Muscle layer of colon (tissue), 2 donors: ENCODE data around the gene CTNNBL1.

Experiments
- H3K27ac ChIP-seq: one replicate; pipeline ENCODE4 v1.7.0; 2013; ENCODE audit warnings: low read depth, mild to moderate bottlenecking, low read length, moderate library complexity
- H3K27me3 ChIP-seq, 2 donors: one replicate each; pipeline ENCODE4 v1.7.0; 2013; ENCODE audit warnings: low read length in 2 of 2, mild to moderate bottlenecking in 2 of 2; ENCODE audit not compliant: insufficient read depth in 2 of 2, control insufficient read depth in 1 of 2
- H3K36me3 ChIP-seq: one replicate; pipeline ENCODE4 v1.7.0; 2013; ENCODE audit warnings: mild to moderate bottlenecking, low read length; ENCODE audit not compliant: insufficient read depth
- H3K4me1 ChIP-seq: one replicate; pipeline ENCODE4 v1.7.0; 2013; ENCODE audit warnings: mild to moderate bottlenecking, low read length; ENCODE audit not compliant: insufficient read depth
- H3K4me3 ChIP-seq, 2 donors: one replicate each; pipeline ENCODE4 v1.7.0; 2013; ENCODE audit warnings: low read length in 2 of 2, low read depth in 1 of 2, mild to moderate bottlenecking in 1 of 2, moderate library complexity in 1 of 2
- H3K9ac ChIP-seq: one replicate; pipeline ENCODE4 v1.7.0; 2013; ENCODE audit warnings: low read length
- H3K9me3 ChIP-seq: one replicate; pipeline ENCODE4 v1.7.0; 2013; ENCODE audit warnings: mild to moderate bottlenecking, low read length
- donor health status: abdominal sarcoma.
- donor health status: Adenocarcinoma of cecum.

The CTNNBL1 gene

DNA sequence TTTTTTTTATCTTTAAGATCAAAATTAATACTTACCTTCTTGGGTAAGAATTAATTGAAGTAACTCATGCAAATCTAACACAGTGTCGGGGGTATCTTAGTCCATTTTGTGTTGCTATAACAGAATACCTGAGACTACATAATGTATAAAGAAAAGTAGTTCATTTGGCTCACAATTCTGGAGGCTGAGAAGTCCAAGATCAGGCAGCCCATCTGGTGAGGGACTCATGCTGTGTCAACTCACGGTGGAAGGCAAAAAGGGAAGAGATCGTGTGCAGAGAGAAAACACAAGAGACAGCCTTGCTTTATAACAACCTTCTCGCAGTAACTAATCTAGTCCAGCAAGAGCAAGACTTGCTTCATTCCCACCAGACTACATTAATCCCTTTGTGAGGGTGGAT, 116.2 kb downstream of the CTNNBL1 start:
- Histone ChIP-seq H3K27ac (no peak overlapping the region), H3K9ac (no peak overlapping the region), H3K36me3 (peaks cover 15% of the 10 kb centered on the region), H3K4me3 (no peak overlapping the region), H3K9me3 (no peaks in the 10 kb centered on the region), H3K27me3 (no peaks in the 10 kb centered on the region), H3K4me1 (peaks cover 14% of the 10 kb centered on the region)

DNA sequence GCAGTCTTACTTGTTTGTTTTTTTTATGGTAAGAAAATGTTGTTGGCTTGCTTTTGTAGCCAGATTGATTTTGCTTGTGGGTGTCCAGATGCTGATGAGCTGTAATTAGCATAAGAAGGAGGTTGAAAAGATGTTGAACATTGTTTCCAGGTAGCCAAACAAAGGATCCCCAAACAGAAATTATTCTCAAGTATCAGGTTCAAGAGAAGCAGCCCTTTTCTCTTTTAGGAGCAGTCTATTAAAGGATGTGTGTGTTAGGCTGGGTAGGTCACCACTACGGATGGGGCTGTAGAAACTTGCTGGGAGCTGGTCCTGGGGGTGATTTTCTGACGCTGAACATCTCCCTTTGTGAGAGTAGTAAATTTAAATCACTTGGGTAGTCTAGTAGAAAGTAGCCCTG, 122.2 kb downstream of the CTNNBL1 start:
- H3K36me3 ChIP-seq, result no peaks in the 10 kb centered on the region
- no peaks in the 10 kb centered on the region for H3K9me3 ChIP-seq
- no peak overlapping the region for H3K4me3 ChIP-seq
- H3K9ac ChIP-seq, result no peak overlapping the region
- peaks cover 14% of the 10 kb centered on the region for H3K4me1 ChIP-seq
- no peak overlapping the region for H3K27ac ChIP-seq
- H3K27me3 ChIP-seq, result no peaks in the 10 kb centered on the region

DNA sequence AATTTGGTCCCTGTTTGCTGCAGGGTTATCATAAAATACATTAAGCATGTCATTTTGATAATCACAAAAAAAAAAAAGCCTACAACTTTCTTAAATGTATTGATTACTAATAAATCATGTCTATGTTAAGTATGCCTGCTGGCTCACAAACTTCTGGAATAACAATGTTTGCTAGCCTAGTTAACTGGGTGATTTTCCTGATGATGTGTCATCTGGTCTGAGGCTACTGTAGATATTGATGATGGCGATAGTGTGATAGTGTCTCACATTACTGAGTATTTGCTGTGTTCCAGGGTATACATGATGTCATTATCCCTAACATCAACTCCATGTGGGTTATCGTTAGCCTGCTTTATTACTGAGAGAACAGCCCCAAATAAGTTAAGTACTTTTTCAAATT, 122.9 kb downstream of the CTNNBL1 start:
- H3K27ac ChIP-seq, result no peak overlapping the region

DNA sequence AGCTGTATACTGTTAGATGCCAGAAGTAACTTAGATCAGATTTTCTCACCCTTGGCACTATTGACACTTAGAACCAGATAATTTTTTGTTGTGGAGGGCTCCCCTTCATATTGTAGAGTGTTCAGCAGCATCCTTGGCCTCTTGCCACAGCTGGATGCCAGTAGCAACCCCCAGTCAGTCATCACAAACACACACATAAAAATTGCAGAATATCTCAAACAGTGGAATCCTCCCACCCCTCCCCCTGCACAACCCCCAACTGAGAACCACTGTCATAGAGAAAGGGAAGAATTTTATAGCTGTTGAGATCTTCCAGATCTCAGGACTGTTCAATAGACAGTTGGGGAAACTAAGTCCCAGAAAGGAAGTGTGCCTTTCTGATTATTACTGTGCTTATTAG, 127.9 kb downstream of the CTNNBL1 start:
- H3K27ac ChIP-seq, result no peak overlapping the region
- no peaks in the 10 kb centered on the region for H3K27me3 ChIP-seq
- peaks cover 25% of the 10 kb centered on the region for H3K4me1 ChIP-seq
- no peaks in the 10 kb centered on the region for H3K9me3 ChIP-seq
- H3K4me3 ChIP-seq, result peak overlapping the region in 1 of 2 donors; percentile 24
- no peak overlapping the region for H3K9ac ChIP-seq
- H3K36me3 ChIP-seq, result no peaks in the 10 kb centered on the region

More for the DNA sequence above, 122.9 kb downstream of the CTNNBL1 start:
- Histone ChIP-seq H3K36me3 (no peaks in the 10 kb centered on the region), H3K4me1 (peaks cover 19% of the 10 kb centered on the region), H3K9ac (no peak overlapping the region), H3K27me3 (no peaks in the 10 kb centered on the region), H3K4me3 (no peak overlapping the region), H3K9me3 (no peaks in the 10 kb centered on the region)

DNA sequence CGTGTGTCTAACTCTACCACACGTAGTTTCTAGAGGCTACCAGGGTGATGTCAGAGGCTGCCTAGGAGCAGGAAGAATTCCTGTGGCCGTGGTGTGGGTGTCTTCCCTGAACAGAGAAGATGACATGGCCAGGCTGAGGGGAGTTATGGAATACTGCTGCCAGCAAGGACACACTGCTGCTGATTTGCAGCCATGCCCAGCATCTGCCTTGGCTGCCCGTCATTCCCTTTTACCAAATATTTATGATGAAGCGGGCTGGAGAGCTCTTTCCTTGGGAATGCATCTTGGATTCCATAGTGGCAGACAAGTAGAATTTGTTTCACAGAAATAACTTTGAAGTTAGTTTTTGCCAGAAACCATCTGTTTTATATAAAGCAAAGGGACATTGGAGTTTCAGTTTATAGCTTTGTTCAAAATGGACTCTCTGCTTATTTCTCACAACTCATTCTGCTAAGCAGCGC, 128.3 kb downstream of the CTNNBL1 start:
- Histone ChIP-seq H3K4me1 (peaks cover 25% of the 10 kb centered on the region), H3K36me3 (no peaks in the 10 kb centered on the region), H3K9ac (no peak overlapping the region), H3K27me3 (no peaks in the 10 kb centered on the region), H3K27ac (peak overlapping the region; percentile 30), H3K4me3 (peak overlapping the region in 1 of 2 donors; percentile 24), H3K9me3 (no peaks in the 10 kb centered on the region)

DNA sequence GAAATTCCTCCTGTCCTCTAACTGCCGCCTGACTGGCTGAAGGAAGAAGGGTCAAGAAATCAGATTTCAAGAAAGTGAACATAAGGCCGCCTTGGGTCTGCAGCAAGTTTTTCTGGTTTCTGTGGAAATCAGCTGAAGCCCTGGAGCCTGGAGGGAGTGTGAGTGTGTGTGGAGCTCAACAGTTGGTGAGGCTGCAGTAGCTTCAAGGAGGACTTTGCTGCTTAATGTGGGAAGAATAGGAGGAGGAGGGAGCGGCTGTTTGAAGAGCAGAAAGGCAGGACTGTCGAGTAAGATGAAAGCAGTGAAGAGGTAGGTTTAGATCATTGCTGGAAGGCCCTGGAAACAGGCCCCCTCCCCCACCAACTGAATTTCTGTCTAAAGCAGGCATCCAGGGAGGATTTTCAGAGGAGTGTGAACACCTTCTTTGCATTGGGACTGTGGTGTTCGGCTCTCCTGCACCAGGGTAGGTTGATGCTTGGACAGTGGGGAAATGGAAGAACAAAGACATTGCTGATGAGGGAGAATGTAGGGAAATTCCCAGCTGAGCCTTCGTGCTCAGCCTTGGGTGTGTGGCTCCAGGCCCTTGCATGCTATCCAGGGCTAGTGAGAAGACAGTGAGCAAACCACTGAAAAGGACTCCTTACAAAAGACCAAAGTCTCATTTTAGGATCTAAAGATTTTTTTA, 129.6 kb downstream of the CTNNBL1 start:
- Histone ChIP-seq H3K4me3 (no peak overlapping the region), H3K27ac (no peak overlapping the region), H3K4me1 (peaks cover 25% of the 10 kb centered on the region), H3K9ac (no peak overlapping the region), H3K9me3 (no peaks in the 10 kb centered on the region), H3K36me3 (no peaks in the 10 kb centered on the region), H3K27me3 (no peaks in the 10 kb centered on the region)

DNA sequence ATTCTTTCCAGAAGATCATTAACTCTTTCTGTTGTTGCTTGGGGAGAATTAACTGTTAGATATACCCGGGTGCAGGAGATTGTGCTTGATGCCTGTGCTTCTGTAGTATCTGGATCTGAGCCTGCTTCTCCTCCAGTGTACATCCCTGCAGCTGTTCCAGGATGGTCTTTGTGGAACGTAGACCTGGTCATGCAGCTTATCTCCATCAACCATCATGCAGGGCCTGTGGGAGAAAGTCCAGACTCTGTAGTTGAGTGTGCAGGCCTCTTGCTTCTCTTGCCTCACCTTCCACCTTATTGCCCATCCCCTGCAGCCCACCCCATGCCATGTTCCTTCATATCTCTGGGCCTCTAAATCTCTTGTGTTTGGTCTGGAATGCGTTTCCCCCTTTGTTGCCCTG, 133.8 kb downstream of the CTNNBL1 start:
- Histone ChIP-seq H3K9ac (no peak overlapping the region), H3K27ac (no peak overlapping the region), H3K4me1 (peaks cover 21% of the 10 kb centered on the region), H3K27me3 (no peaks in the 10 kb centered on the region), H3K36me3 (no peaks in the 10 kb centered on the region), H3K9me3 (no peaks in the 10 kb centered on the region), H3K4me3 (no peak overlapping the region)

DNA sequence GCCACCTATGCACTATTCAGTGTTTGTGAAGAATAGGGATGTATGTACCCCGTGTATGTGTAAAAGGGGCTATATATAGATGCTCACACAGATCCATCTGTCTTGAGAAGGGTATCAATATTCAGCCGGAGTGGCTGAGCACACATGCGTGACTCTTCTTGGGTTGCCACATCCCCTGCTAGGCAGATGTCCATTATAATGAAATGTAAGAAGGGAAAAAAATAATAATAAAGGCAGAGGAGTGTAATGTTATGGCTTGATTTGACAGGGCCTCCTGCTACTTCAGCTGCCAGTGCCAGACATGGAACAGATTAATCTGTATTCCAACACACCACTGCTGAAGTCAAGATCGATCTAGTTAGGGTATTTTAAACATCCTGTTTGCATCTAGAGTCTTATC, 134.9 kb downstream of the CTNNBL1 start:
- H3K9me3 ChIP-seq, result no peaks in the 10 kb centered on the region
- H3K4me3 ChIP-seq, result no peak overlapping the region
- H3K36me3 ChIP-seq, result no peaks in the 10 kb centered on the region
- no peaks in the 10 kb centered on the region for H3K27me3 ChIP-seq
- no peak overlapping the region for H3K9ac ChIP-seq
- peaks cover 14% of the 10 kb centered on the region for H3K4me1 ChIP-seq
- no peak overlapping the region for H3K27ac ChIP-seq

DNA sequence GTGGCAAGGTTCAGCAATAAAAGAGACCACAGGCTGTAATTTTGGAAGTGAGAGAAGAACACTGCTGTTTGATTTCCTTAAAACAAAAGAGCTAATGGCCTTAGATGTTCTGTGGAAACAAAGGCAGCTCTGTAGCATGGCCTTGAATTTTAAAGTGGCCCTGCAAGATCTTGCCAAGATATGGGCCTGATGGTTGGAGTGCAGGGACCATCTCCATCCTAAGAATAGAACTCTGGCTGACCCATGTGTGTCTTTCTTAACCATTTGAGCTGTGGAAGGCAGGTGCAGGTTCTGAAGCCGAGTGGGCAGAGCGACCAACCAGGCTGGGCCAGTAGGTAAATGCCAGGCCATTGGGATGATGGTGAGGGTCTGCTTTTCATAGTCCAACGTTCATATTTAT, 135.3 kb downstream of the CTNNBL1 start:
- no peaks in the 10 kb centered on the region for H3K36me3 ChIP-seq
- H3K27ac ChIP-seq, result no peak overlapping the region
- no peaks in the 10 kb centered on the region for H3K27me3 ChIP-seq
- H3K4me3 ChIP-seq, result no peak overlapping the region
- H3K9me3 ChIP-seq, result no peaks in the 10 kb centered on the region
- H3K9ac ChIP-seq, result no peak overlapping the region
- H3K4me1 ChIP-seq, result peaks cover 14% of the 10 kb centered on the region

DNA sequence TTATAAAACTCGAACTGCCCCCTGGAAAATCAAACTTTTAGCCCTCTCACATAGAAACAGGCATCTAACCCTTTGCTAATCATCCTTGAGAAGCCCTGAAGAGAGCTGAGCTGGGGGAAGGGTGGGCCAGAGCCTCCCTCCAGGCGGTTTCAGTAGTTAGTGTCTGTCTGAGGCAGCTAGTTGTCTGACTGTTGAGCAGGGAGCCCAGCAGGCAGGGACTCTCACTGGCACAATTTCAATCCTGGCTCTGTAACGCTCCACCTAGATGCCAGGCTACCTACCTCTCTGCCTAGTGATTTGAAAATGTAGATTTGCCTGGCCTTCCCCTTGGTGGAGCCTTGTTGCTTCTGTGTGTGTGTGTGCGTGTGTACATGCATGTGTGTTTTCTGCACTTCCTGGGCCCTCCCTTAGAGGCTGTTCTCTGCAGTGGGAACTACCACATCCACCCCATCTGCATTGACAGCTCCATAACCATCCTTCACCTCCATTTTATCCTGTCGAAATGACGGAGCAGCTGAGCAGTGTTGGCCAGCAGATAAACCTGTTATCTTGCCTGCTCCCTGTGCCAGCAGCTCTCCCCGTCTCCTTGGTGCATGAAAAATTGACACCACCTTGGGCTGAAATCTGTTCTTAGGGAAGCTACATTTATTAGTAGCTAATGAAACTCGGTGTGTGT, 139.5 kb downstream of the CTNNBL1 start:
- H3K36me3 ChIP-seq, result no peaks in the 10 kb centered on the region
- H3K27ac ChIP-seq, result no peak overlapping the region
- H3K4me3 ChIP-seq, result no peak overlapping the region
- no peaks in the 10 kb centered on the region for H3K27me3 ChIP-seq
- no peaks in the 10 kb centered on the region for H3K9me3 ChIP-seq
- H3K9ac ChIP-seq, result no peak overlapping the region
- peaks cover 14% of the 10 kb centered on the region for H3K4me1 ChIP-seq

DNA sequence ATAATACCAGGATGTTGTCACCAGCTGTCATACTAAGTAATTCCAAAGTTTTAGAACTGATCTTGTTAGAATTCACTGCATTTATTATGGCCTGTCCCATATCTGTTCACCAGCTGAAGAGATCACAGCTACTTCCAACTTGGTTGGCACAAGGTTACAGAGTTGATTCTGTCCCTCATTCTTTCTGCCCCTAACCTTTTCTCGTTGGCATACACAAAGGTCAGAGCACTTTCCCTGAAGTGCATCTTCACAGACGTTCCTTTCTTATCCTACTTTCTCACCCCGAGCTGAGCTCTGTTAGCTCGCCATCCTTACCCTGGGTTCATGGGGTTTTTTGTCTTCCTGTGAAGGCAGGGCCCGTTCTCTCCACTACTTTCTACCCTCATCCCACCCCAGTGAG, 143.1 kb downstream of the CTNNBL1 start:
- H3K27me3 ChIP-seq, result no peaks in the 10 kb centered on the region

DNA sequence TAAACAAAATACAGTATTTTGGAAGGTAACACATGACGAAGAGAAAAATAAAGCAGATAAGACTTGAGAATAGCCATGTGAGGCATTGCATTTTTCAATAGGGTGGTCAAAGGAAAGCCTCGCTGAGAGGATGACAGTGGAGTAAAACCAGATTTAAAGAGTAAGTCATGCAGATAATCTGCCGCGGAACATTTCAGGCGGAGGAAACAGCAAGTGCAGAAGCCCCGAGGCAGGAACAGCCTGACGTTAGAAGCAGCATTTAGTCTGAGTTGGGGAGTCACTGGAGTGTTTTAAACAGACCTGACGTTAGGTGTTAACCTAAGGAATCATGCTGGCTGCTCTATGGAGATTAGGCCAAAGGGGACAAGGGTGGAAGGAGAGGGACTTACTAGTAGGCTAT, 144.1 kb downstream of the CTNNBL1 start:
- Histone ChIP-seq H3K27ac (no peak overlapping the region), H3K9ac (no peak overlapping the region), H3K9me3 (no peaks in the 10 kb centered on the region), H3K4me3 (no peak overlapping the region), H3K27me3 (no peaks in the 10 kb centered on the region), H3K4me1 (peaks cover under 1% of the 10 kb centered on the region), H3K36me3 (peaks cover 20% of the 10 kb centered on the region)

More for the DNA sequence above, 143.1 kb downstream of the CTNNBL1 start:
- peaks cover 10% of the 10 kb centered on the region for H3K36me3 ChIP-seq
- H3K9ac ChIP-seq, result no peak overlapping the region
- peaks cover 10% of the 10 kb centered on the region for H3K4me1 ChIP-seq
- H3K27ac ChIP-seq, result no peak overlapping the region
- no peak overlapping the region for H3K4me3 ChIP-seq
- no peaks in the 10 kb centered on the region for H3K9me3 ChIP-seq
